Measurements from ENCODE around the gene ROR1. TPM values are rescaled to one million over a fixed set of nuclear protein-coding genes. Genes with fewer than 3 reads are reported as not detected.

The ROR1 gene
- total RNA-seq, 2 experiments from 2014 or later: 0.47 to 1.4 TPM

GRCh38 chr1:64051796-64052195, 278.0 kb downstream of the ROR1 start:
- Histone ChIP-seq H4K20me1 (ENCODE audit: insufficient read depth, low read length) (no peaks in the 10 kb centered on the region), H3K79me2 (ENCODE audit: insufficient read depth, low read depth, low read length) (no peaks in the 10 kb centered on the region), H3K9me2 (ENCODE audit: insufficient read depth, low read length) (no peaks in the 10 kb centered on the region), H3K4me1 (ENCODE audit: insufficient read depth, low read length, poor library complexity, severe bottlenecking) (no peaks in the 10 kb centered on the region), H3K9me3 (ENCODE audit: low read length) (no peaks in the 10 kb centered on the region), H3K36me3 (ENCODE audit: insufficient read depth, low read length) (no peaks in the 10 kb centered on the region), H3K4me2 (ENCODE audit: low read length) (no peak overlapping the region), H3K4me3 (ENCODE audit: low read depth, low read length, poor library complexity, severe bottlenecking) (no peak overlapping the region), H3K27ac (ENCODE audit: low read depth, low read length, poor library complexity, severe bottlenecking) (no peak overlapping the region), H2AFZ (ENCODE audit: low read length) (no peak overlapping the region)
- no TSS peak for BruUV-seq (replicated peaks)
- ChIA-PET CTCF (ENCODE audit: unreplicated experiment) (no interaction called here), POLR2A (no interaction called here)
- DNase-seq (ENCODE audit: low spot score): no peak
- intact Hi-C loops (cut with micrococcal nuclease; ENCODE audit: unreplicated experiment): no loop called here
- TF ChIP-seq EZH2phosphoT487 (IDR thresholded peaks at IDR 0.05; ENCODE audit: borderline replicate concordance, low read depth, low read length) (no peak), CTCF (conservative IDR thresholded peaks at IDR 0.05; ENCODE audit: low read length) (no peak)

GRCh38 chr1:64052777-64053176, 279.0 kb downstream of the ROR1 start:
- no peak overlapping the region for H2AFZ ChIP-seq (ENCODE audit: low read length)
- H3K4me3 ChIP-seq (ENCODE audit: low read depth, low read length, poor library complexity, severe bottlenecking): no peak overlapping the region
- CTCF ChIA-PET (ENCODE audit: unreplicated experiment): no interaction called here
- no peaks in the 10 kb centered on the region for H3K36me3 ChIP-seq (ENCODE audit: insufficient read depth, low read length)
- no peaks in the 10 kb centered on the region for H4K20me1 ChIP-seq (ENCODE audit: insufficient read depth, low read length)
- H3K4me1 ChIP-seq (ENCODE audit: insufficient read depth, low read length, poor library complexity, severe bottlenecking): no peaks in the 10 kb centered on the region
- TF ChIP-seq CTCF (conservative IDR thresholded peaks at IDR 0.05; ENCODE audit: low read length): no peak
- no peak for TF ChIP-seq EZH2phosphoT487 (IDR thresholded peaks at IDR 0.05; ENCODE audit: borderline replicate concordance, low read depth, low read length)
- H3K79me2 ChIP-seq (ENCODE audit: insufficient read depth, low read depth, low read length): no peaks in the 10 kb centered on the region
- H3K4me2 ChIP-seq (ENCODE audit: low read length): no peak overlapping the region
- no peak for DNase-seq (ENCODE audit: low spot score)
- no peak overlapping the region for H3K27ac ChIP-seq (ENCODE audit: low read depth, low read length, poor library complexity, severe bottlenecking)
- POLR2A ChIA-PET: interaction anchor here (0.7 kb wide), 1 partner anchor 10 kb away, joined by 3 read pairs; no protein-coding TSS in a partner anchor
- BruUV-seq (replicated peaks): no TSS peak
- intact Hi-C loops (cut with micrococcal nuclease; ENCODE audit: unreplicated experiment): no loop called here
- no peaks in the 10 kb centered on the region for H3K9me2 ChIP-seq (ENCODE audit: insufficient read depth, low read length)
- H3K9me3 ChIP-seq (ENCODE audit: low read length): no peaks in the 10 kb centered on the region

GRCh38 chr1:64055310-64055709, 281.5 kb downstream of the ROR1 start:
- no peak for DNase-seq (ENCODE audit: low spot score)
- Histone ChIP-seq H3K9me3 (ENCODE audit: low read length) (no peaks in the 10 kb centered on the region), H2AFZ (ENCODE audit: low read length) (no peak overlapping the region), H3K4me1 (ENCODE audit: insufficient read depth, low read length, poor library complexity, severe bottlenecking) (no peaks in the 10 kb centered on the region), H3K9me2 (ENCODE audit: insufficient read depth, low read length) (no peaks in the 10 kb centered on the region), H3K27ac (ENCODE audit: low read depth, low read length, poor library complexity, severe bottlenecking) (no peak overlapping the region), H4K20me1 (ENCODE audit: insufficient read depth, low read length) (no peaks in the 10 kb centered on the region), H3K4me2 (ENCODE audit: low read length) (no peak overlapping the region), H3K79me2 (ENCODE audit: insufficient read depth, low read depth, low read length) (no peaks in the 10 kb centered on the region), H3K4me3 (ENCODE audit: low read depth, low read length, poor library complexity, severe bottlenecking) (no peak overlapping the region), H3K36me3 (ENCODE audit: insufficient read depth, low read length) (no peaks in the 10 kb centered on the region)
- TF ChIP-seq EZH2phosphoT487 (IDR thresholded peaks at IDR 0.05; ENCODE audit: borderline replicate concordance, low read depth, low read length): no peak
- no peak for TF ChIP-seq CTCF (conservative IDR thresholded peaks at IDR 0.05; ENCODE audit: low read length)
- intact Hi-C loops (cut with micrococcal nuclease; ENCODE audit: unreplicated experiment): no loop called here
- BruUV-seq (replicated peaks): no TSS peak
- POLR2A ChIA-PET: no interaction called here
- CTCF ChIA-PET (ENCODE audit: unreplicated experiment): no interaction called here

All from OCI-LY7 (cell line).